ENCODE measurements around the gene NFKBIZ. TPM values are rescaled to one million over a fixed set of nuclear protein-coding genes. Genes with fewer than 3 reads are reported as not detected.
A peak's percentile ranks its signal among the peaks of the same experiment; 100 is the strongest.

NFKBIZ gene
- total RNA-seq, 2 donors from 2014 or later, result 25.7 to 38.3 TPM

GRCh38 chr3:101835676-101836075 is 13.6 kb upstream of the NFKBIZ start:
- Histone ChIP-seq H3K27me3 (replicated peaks; ENCODE audit: insufficient read depth) (no peaks in the 10 kb centered on the region), H3K36me3 (no peaks in the 10 kb centered on the region), H3K4me1 (replicated peaks) (no peaks in the 10 kb centered on the region), H3K4me3 (no peak overlapping the region), H3K9me3 (no peaks in the 10 kb centered on the region), H3K27ac (no peak overlapping the region)
- intact Hi-C loops (cut with DNase I), result no loop called here
- TF ChIP-seq CTCF (IDR thresholded peaks at IDR 0.05) (no peak), POLR2AphosphoS5 (IDR thresholded peaks at IDR 0.05) (no peak), POLR2A (IDR thresholded peaks at IDR 0.05) (no peak)
- WGBS, result 99% methylated on average over 2 of the region's 2 CpGs
- DNase-seq (ENCODE audit: low spot score), result no peak

GRCh38 chr3:101836160-101836559 is 13.2 kb upstream of the NFKBIZ start:
- TF ChIP-seq POLR2A (IDR thresholded peaks at IDR 0.05) (no peak), CTCF (IDR thresholded peaks at IDR 0.05) (no peak), POLR2AphosphoS5 (IDR thresholded peaks at IDR 0.05) (no peak)
- Histone ChIP-seq H3K27me3 (replicated peaks; ENCODE audit: insufficient read depth) (no peaks in the 10 kb centered on the region), H3K4me3 (no peak overlapping the region), H3K9me3 (no peaks in the 10 kb centered on the region), H3K4me1 (replicated peaks) (no peaks in the 10 kb centered on the region), H3K27ac (no peak overlapping the region), H3K36me3 (no peaks in the 10 kb centered on the region)
- intact Hi-C loops (cut with DNase I), result no loop called here
- no peak for DNase-seq (ENCODE audit: low spot score)
- 89% methylated on average over 6 of the region's 6 CpGs for WGBS

- Histone ChIP-seq H3K4me1 (replicated peaks) (no peaks in the 10 kb centered on the region), H3K27me3 (replicated peaks; ENCODE audit: insufficient read depth) (no peaks in the 10 kb centered on the region), H3K36me3 (no peaks in the 10 kb centered on the region), H3K4me3 (no peak overlapping the region), H3K9me3 (no peaks in the 10 kb centered on the region), H3K27ac (peak overlapping the region; percentile 16 to 22)
- peak; percentile 53 for DNase-seq (ENCODE audit: low spot score)
- TF ChIP-seq CTCF (IDR thresholded peaks at IDR 0.05) (no peak), POLR2AphosphoS5 (IDR thresholded peaks at IDR 0.05) (peak; percentile 82)
- intact Hi-C loops (cut with DNase I), result no loop called here
- WGBS, result 42% methylated on average over 3 of the region's 3 CpGs
Measured at GRCh38 chr3:101836652-101837598, 12.4 kb upstream of the NFKBIZ start.

- intact Hi-C loops (cut with DNase I), result no loop called here
- Histone ChIP-seq H3K36me3 (no peaks in the 10 kb centered on the region), H3K4me3 (no peak overlapping the region), H3K9me3 (no peaks in the 10 kb centered on the region), H3K4me1 (replicated peaks) (no peaks in the 10 kb centered on the region), H3K27me3 (replicated peaks; ENCODE audit: insufficient read depth) (no peaks in the 10 kb centered on the region), H3K27ac (no peak overlapping the region)
- DNase-seq (ENCODE audit: low spot score), result no peak
- WGBS, result 94% methylated on average over 2 of the region's 2 CpGs
- TF ChIP-seq POLR2AphosphoS5 (IDR thresholded peaks at IDR 0.05) (no peak), CTCF (IDR thresholded peaks at IDR 0.05) (no peak), POLR2A (IDR thresholded peaks at IDR 0.05) (no peak)
Measured at GRCh38 chr3:101838691-101839090, 10.6 kb upstream of the NFKBIZ start.

GRCh38 chr3:101840066-101840465 is 9.2 kb upstream of the NFKBIZ start:
- Histone ChIP-seq H3K9me3 (no peaks in the 10 kb centered on the region), H3K27me3 (replicated peaks; ENCODE audit: insufficient read depth) (no peaks in the 10 kb centered on the region), H3K36me3 (no peaks in the 10 kb centered on the region), H3K4me1 (replicated peaks) (no peaks in the 10 kb centered on the region), H3K27ac (no peak overlapping the region), H3K4me3 (no peak overlapping the region)
- DNase-seq (ENCODE audit: low spot score), result no peak
- TF ChIP-seq CTCF (IDR thresholded peaks at IDR 0.05), result no peak
- no peak for TF ChIP-seq POLR2AphosphoS5 (IDR thresholded peaks at IDR 0.05)
- TF ChIP-seq POLR2A (IDR thresholded peaks at IDR 0.05), result no peak
- intact Hi-C loops (cut with DNase I), result no loop called here

Measured in prostate gland (tissue), 2 donors.